Fibroblast of skin of right biceps (primary cell): ENCODE data around the gene TNFRSF6B.

Experiments used
- DNase-seq: peaks from one replicate; pipeline ENCODE4 v3.0.0-alpha.2; 2013

The TNFRSF6B gene

DNA sequence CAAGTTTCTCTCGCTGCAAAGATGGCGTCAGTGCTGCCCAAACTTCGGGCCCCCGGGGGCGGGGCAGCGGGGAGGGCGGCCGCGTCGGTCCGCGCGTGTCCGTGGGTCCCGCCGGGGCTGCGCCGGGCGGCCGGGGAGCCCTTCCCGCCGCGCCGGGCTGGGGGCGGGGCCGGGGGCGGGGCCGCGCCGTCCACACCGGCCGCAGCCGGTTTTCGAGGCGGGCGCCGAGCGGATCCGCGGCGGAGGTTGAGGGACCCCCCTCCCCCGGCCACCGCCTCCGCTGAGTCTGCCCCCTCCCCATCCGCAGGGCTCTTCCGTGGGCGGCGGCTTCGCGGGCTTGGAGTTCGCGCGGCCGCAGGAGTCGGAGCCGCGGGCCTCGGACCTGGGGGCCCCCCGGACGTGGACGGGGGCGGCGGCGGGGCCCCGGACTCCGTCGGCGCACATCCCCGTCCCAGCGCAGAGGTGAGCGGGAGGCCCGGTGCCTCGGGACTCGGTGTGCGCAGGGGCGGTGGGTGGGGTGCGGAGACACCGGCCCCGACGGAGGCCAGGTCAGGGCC lies 43.7 kb downstream of the TNFRSF6B start:
- DNase-seq = peak; percentile 47

DNA sequence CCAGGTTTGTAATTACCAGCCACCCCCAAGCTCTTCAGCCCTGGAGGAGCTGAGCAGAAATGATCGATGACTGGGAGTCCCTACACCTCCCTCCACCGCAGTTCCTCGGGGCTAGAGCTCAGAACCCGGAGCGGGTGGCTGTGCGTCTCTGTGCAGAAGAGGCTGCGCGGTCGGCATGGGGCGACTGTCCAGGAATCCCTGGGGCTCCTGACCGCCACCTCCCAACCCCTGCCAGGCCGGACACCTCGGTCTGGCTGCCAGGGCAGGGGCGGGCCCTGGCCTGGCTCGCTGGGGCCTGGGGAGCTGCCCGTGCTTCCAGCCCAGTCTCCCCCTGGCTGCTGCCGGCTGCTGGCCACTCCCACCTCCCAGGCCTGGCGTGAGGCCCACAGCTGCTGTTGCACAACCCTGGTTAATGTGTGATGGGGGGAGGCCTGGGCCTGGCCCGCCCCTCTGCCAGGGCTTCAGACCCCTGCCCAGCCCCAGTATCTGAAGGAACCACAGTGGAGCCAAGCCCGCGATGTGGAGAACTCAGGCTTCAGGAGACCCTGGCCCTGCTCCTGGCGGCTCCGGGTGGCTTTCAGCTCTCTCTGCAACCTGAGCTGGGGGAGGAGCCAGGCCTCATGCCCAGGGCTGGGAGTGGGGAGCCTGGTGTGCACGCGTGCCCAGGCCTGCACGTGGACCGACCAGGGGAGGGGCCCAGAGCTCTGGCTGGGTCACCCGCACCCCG lies 44.3 kb downstream of the TNFRSF6B start:
- peak; percentile 88 for DNase-seq

DNA sequence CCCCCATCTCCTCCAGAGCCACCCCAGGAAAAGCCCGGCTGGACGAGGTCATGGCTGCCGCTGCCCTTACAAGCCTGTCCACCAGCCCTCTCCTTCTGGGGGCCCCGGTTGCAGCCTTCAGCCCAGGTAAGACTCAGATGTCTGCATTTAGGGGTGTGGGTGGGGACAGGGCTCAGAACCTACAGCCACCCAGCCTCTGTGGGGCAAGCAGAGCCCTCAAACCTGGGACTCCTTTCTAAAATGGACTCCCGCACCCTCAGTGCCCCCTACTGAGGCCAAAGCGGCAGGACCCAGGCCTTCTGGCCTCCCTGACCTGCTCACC lies 44.9 kb downstream of the TNFRSF6B start:
- DNase-seq = no peak

DNA sequence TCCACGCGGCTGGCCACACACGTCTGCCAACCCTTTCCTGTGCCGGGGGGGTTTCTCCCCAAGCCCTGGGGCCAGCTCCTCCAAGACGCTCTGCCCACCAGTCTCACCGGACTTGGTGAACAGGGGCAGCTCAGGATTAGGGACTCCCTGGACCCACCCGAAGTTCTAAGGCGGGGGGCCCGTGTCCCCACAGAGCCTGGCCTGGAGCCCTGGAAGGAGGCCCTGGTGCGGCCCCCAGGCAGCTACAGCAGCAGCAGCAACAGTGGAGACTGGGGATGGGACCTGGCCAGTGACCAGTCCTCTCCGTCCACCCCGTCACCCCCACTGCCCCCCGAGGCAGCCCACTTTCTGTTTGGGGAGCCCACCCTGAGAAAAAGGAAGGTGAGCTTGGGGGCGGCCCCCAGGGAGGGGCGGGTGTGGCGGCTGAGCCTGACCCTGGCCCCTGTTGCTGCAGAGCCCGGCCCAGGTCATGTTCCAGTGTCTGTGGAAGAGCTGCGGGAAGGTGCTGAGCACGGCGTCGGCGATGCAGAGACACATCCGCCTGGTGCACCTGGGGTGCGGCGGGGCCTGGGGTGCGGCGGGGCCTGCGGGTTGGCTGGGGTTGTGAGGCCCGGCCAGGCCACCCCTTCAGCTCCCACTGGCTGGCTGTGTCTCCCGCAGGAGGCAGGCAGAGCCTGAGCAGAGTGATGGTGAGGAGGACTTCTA lies 45.4 kb downstream of the TNFRSF6B start:
- no peak for DNase-seq

DNA sequence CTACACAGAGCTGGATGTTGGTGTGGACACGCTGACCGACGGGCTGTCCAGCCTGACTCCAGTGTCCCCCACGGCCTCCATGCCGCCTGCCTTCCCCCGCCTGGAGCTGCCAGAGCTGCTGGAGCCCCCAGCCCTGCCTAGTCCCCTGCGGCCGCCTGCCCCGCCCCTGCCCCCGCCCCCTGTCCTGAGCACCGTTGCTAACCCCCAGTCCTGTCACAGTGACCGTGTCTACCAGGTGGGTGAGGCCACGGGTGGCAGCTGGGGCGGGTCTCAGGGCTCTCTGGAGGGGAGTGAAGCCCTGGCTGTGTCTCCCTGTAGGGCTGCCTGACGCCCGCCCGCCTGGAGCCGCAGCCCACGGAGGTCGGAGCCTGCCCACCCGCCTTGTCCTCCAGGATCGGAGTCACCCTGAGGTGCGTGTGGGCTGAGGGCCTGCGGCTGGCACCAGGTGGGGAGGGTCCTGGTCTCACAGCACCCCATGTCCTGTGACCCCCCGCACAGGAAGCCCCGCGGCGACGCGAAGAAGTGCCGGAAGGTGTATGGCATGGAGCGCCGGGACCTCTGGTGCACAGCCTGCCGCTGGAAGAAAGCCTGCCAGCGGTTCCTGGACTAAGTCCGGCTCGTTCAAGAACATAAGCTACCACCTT lies 46.1 kb downstream of the TNFRSF6B start:
- DNase-seq = no peak

DNA sequence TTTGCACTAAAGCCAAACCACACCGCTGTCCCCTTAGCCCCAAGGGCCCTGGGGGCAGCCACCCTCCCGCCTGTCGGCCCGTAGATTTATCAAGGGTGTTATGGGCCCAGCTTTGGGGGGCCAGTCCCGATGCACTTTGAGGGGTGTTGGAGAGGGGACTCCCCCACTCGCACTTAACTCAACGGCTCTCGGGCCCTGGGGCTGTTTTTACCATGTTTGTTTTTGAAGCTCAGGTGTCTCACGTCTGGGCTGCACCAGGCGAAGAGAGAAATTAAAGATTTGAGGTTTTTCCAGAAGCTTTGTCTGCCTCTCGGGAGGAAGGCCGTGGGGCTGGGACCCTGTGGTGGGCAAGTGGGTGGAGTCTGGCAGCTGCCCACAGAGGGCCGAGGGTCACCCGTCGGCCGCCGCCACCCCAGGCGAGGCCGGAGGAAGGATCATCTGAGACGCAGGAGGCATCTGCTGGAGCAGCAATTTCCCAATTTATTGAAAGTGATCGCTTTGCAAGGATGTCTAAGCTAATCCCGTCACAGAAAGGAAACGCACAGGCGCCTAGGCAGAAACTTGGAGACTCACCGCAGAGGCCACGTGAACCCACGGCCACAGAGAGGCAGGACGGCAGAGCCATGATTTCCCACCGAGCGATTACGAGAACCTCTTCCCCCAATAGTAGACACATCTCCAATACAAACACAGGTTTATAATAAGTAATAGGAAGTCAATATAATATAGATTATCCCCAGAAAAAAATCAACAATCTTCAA lies 46.9 kb downstream of the TNFRSF6B start:
- no peak for DNase-seq

DNA sequence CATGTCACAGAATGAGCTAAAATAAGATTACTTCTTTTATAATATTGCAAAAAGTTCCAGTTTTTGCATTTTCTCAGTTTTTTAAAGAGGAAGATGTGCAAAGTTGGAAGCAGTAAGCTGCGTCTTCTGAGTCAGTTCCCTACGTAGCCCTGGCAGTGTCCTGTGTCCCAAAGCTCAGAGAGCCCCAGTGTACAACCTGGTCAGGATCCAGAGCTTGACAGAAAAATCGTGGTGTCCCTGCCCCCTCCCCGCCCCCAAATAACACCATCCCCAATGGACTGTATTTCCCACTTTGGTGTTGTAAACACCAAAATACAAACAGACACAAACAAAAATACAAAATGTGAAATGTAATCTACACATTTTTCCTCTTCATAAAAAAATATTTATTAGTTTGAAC lies 47.7 kb downstream of the TNFRSF6B start:
- DNase-seq = no peak

DNA sequence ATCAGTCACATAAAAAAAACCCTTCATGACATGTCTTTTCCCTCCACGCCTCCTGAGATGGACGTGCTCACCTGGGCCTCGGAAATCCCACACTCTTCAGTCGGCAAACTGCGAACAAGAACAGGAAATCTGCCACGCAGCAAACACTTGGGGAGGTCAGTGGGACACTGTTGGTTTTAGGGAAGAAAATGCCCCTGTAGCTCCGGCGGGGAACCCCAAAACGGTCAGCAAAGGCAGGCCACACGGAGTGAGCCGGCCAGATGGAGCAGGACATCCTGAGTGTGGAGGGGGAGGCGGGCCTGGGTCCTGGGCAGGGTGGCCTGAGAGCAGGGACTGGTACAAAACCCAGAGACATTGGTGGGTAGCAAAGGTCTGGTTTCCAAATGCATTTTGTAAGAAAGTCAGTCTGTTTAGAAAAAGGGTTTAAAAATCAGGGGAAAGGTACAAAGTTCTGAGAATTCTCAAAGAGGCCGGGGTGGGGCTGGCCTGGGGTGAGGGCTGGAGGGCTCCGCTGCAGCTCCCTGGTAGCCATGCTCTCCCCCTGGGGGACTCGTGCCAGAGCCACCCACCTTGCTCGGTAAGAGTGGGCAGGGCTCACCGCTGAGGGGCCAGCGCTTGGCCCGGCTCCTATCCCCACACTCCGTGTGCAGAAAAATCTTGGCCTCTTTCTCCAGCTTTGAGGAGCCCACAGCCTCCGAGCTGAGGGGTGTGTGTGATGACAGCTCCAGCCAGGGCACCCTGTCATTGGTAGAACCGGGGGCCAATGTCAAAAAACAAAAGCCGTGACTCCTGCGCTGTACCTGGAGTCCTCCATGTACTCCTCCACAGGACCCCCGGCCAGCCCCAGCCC lies 48.3 kb downstream of the TNFRSF6B start:
- DNase-seq = no peak

DNA sequence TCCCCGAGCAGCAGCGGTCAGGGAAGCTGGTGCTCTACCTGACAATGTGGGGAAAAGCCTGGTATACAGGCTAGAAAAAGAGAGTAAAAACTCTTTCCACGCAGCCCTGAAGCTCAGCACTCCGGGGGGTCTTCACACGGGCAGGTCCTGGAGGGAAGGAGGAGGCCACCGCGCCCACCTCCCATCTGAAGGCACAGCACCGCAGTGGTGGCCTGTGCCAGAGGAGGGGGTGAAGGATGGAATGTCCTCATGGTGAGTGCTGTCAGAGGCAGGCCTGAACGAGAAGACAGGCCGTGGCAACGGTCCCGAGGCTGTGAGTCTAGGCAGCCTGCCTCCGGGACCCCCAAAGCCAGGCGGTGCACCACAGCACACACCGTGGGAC lies 49.0 kb downstream of the TNFRSF6B start:
- no peak for DNase-seq

DNA sequence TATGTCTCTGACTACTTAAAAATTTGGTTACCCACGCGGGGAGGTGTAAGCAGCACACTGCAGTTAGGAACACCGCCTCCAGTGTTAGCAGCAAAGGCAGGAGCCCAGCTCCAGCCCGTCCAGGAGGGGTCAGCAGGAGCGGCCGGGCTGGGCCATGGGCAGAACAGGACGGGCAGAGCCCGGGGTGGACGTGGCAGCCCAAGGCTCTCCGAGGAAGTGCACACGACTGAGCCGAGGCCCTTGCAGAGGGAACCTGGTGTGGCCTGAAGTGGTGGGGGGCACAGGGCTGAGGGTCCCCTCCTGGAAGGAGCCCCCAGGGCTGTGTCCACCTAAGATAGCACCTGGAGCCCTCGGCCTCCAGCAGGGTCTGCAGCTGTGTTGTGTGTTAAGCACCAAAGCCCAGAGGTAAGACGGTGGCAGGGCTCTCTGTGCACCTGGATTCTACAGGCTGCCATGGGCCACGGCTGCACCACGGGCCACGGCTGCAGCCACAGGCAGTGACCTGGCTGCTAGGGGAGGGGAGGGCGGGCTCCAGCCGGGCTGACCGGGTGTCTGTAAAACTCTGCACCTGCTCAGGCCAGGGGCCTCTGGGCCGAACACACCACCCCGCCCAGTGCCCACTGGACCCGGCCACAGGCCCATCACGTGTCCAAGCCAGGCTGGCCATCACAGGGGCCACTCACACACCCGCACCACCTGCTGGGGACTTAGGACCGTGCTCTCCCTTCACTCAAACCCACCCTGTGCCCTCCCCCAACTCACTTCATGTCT lies 49.7 kb downstream of the TNFRSF6B start:
- no peak for DNase-seq

DNA sequence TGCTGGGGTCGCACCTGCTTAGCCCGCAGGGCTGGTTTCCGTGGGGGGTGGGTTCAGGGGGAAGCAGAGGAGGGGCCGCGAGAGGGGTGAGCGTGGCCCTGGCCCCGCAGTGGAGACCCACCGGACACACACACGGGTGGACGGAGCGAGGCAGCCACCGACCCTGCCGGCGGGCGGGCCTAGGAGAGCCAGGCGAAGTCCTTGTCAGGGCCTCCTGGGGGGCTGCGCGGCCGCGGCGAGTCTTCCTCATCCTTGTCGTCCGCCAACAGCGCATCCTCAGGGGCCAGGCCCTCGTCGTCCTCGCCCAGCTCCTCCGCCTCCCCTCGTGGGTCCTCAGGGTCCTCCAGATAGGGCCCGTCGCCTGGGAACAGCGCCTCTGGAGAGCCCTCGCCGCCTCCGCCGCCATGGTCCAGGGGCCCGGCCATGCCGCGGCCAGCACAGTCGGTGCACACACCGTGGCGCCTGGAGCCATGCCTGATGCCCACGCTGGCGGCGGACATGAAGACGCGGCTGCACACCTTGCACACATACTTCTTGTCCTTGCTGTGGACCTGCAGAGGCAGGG lies 50.4 kb downstream of the TNFRSF6B start:
- no peak for DNase-seq

DNA sequence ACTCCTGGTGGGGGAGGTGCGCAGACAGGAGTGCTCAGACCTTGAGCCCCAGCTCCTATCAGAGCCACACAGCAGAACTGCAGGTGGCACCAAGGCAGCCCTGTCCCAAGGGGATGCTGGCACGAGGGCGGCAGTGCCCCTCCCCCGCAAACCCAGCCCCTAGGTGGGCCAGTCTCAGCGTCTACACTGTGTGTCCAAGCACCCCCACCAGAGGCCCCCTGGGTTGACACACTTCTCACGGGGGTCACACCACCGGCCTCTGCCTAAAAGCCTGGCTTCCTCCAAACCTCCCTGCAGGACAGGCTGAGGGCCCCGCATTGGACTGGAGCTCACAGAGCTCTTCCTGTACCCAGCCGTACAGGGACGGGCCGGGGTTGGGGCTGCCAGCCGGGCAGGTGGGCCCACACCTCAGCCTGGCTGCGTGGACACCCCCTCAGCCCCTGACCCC lies 51.2 kb downstream of the TNFRSF6B start:
- DNase-seq = no peak
